ENCODE measurements around the gene VPS37C.

The VPS37C gene

DNA sequence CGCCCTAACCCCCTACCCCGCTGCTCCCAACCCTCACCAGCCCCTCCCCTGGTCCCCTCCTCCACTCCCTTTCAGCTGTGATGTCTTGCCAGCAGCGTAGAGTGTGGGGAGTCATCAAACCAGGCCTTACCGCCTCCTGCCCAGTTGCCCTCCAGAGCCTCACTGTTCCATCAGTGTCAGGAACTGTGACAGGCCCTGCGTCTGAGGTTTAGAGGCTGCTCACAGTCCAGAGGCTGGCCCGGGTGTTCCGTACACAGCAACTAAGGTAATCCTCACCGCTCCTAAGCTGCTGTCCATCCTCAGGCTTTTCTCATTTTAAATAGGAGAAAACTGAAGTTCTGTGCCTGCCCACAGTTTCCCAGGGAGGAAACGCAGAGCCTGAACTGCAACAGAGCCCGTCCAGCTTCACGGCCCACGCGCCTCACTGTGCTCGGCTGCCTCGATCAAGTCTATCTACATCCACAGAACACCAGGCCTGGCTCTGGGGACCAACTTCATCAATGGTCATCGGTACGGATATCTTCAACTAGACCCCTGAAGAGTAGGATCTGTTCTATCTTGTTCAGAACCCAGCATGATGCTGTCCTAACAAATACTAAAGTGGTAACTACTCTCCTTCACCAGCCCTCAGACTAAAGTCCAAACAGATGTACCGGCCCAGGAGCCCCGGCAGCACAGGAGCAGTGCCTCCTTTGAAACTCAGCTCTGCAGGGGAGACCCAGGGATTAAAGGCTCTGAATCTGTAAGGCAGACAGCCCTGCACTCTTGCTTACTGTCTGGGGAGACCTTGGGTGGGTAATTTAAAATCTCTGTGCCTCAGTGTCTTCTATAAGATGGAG lies 10.3 kb downstream of the VPS37C start:
- TF ChIP-seq CTCF (conservative IDR thresholded peaks at IDR 0.05): no peak
- H3K27ac ChIP-seq: peak overlapping the region; percentile 20; the same call in 1 of the 2 replicates

DNA sequence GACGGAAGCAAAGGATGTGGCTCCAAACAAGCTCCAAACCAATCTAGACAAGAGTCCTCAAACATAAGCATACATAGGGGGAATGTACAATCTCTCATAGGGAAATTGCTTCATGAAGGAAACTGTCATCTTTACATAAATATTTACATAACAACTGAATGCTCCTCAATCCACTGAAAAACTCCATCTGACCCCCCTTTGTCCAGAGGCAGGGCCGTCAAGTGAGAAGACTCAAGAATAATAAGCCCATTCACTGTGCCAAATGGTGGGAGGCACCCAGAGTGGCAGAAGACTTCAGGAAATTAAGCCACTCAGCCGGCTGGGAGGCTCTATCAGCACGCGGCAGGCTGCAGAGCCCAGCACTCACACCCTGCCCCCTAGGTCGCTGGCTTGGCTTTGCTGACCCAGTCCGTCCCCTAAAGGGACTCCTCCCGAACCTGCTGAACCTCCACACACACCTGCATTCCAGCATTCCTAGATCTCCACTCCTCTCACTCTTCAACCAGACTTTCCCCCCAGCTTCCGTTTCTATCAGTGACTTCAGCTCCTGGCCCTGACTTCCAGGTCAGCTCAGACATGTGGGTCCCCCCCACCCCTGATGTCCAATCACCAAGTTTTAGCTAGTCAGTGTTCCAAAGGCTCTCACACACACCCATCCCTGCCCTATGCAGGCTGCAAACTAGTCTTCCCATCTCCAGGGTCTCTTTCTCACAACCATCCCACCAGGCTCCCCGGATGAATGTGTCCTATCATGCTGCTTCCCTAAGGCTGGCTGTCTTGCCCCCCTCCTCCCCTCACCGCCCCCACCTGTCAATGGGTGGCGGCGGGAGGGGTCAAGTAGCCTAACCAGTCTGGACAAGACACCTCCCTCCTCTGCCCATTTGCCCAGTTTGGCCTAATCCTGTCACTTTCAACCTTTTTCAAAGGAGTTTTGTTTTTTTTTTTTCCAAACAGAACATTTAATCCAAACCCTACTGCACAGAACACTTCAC lies 11.3 kb downstream of the VPS37C start:
- peak overlapping the region; percentile 24; the same call in 1 of the 2 replicates for H3K27ac ChIP-seq
- no peak for TF ChIP-seq CTCF (conservative IDR thresholded peaks at IDR 0.05)

DNA sequence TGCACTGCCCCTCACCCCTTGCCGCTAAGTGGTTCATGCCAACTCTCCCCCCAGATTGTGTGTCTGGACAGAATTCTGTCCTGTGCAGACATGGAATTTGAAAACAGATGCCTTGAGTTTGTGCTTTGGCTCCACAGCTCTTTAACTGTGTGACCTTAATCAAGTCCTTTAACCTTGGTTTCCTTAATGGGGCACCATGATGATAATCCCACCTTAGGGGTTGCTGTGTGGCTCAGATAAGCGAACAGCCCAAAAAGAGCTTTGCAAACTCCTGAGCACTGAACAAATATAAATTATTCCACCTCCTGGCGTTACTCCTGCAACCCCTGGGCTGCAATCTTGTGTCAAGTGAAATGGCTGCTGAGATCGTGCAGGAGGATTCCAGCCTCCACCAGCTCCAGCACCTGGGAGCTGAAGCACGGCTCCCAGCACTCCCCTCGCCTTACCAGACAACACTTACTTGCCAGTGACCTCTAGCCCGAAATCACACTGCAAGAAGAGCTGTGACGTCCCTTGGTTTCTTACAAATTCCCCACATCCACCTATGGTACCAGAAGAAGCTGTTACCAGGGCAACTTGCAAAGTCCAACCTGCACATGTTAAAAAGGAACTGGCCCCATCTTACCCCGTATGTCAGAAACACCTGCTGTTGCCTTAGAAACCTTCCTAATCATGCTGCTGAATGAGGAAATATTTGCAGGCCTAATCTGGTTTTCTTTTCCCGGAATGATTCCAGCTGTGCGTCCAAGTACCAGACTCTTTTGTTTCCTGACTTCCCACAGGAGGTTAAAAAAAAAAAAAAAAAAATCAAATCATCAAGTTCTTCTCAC lies 13.2 kb downstream of the VPS37C start:
- no peak for TF ChIP-seq CTCF (conservative IDR thresholded peaks at IDR 0.05)
- H3K27ac ChIP-seq: no peak overlapping the region

DNA sequence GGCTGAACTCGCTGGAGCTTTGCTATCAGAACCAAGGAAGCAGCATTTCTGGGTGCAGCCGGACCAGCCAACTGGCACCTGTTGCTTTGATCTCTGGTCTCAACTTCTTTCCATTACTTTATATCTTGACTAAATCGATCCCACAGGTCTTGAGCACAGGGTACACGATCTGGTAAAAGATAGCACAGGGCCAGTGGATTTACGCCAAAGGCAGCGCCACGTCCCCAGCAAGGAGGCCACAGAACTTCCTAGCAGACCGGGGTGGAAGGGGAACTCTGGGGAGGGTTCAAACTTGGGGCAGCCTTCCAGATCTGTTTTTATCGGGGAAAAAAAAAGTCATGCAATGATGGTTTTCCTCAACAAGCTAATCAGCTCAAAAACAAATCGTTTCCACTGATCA lies 14.0 kb downstream of the VPS37C start:
- no peak overlapping the region for H3K27ac ChIP-seq
- no peak for TF ChIP-seq CTCF (conservative IDR thresholded peaks at IDR 0.05)

DNA sequence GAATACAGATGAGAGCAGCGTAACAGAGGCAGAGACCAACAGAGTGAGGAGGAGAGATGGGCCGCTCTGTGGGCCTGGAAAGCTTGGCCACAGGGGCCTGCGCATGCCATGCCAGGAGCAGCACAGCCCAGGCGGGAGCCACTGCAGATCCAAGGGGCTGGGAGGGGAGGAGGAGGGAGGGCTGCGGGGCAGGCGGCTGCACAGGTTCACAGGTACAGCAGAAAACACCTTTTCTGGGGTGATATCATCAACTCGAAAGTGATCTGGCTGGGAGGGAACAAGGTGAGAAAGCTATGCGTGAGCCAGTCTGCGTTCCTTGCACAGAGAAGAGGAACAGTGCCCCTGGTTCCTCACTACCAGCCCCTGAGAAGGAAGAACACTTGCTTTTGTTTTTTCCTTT lies 14.8 kb downstream of the VPS37C start:
- no peak for TF ChIP-seq CTCF (conservative IDR thresholded peaks at IDR 0.05)
- H3K27ac ChIP-seq: no peak overlapping the region

- TF ChIP-seq CTCF (conservative IDR thresholded peaks at IDR 0.05): no peak
- H3K27ac ChIP-seq: no peak overlapping the region
Measured at GRCh38 chr11:61145228-61146005, 15.8 kb downstream of the VPS37C start.

All from VCaP (cell line).